Measurements from ENCODE around the gene NYNRIN. TPM values are rescaled to one million over a fixed set of nuclear protein-coding genes. Genes with fewer than 3 reads are reported as not detected.

The NYNRIN gene
- total and polyA plus RNA-seq, 2 of the 4 experiments (the other 2 are of a cell fraction) = 2.2 to 5.4 TPM

DNA sequence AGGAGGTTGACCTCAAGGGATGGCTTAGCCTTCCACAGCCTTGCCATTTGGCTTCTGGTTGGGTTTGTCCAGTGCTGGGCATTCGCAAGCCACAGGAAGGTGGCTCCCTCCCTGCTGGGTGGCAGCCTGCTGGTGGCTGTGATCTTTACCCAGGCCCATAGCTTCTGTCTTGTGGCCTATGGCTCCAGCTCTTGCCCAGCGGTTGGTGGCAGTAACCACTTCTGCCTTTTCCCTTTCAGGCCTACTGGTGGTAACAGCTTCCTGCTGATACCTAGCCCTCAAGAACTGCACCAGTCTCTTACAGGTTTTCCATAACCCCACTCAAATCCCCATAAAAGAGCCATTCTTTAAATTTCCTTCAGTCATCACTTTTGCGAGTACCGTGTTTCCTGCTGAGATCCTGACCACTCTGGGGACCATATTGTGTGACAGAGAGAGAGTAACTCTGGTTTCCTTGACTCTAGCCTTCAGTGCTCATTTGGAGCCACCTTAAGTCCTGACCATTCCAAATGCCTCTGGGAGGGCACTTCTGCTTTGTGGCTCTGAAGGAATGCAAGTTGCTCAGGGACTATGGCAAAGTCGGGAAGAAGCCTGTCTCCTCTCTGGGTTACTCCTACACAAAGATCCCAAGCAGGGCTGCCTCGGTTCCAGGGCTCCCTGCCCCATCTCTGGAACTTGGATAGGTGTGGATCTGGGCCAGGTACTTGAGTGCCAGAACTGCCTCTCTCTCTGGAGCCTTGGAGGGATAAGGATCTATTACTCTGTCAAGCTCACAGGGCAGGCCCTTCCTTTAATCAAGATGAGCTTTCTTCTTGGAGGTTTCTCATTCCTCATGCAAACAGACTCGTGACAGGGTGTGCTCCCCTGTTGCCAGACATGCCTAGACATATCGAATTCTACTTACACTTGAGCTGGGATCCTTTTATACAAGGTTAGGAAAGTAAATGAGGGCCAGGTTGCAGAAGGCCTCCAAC is 2.9 kb upstream of the NYNRIN start:
- TF ChIP-seq SMC3 (IDR thresholded peaks at IDR 0.05; ENCODE audit: low read depth, low read length) = no peak
- TF ChIP-seq MAFK (IDR thresholded peaks at IDR 0.05; ENCODE audit: low read depth, low read length) = peak; percentile 32; the same call in 1 of the 2 replicates
- intact Hi-C loops (cut with micrococcal nuclease) = no loop called here
- no peak overlapping the region for H3K9ac ChIP-seq (ENCODE audit: low read depth, low read length)
- H3K18ac ChIP-seq (ENCODE audit: low read depth, low read length) = peak overlapping the region; percentile 24; the same call in 1 of the 2 replicates
- H4K5ac ChIP-seq (ENCODE audit: low read depth, low read length) = peak overlapping the region; percentile 35; the same call in 1 of the 2 replicates
- H3K4ac ChIP-seq (ENCODE audit: low read depth, low read length) = no peak overlapping the region; the same call in 1 of the 2 replicates
- H4K8ac ChIP-seq (ENCODE audit: low read depth in 2 of 2, low read length in 2 of 2) = peak overlapping the region; percentile 48 to 57; a peak in 2 of 4 replicates
- dilution Hi-C loops (cut with HindIII; ENCODE audit: low sequenced_read_pairs, unreplicated experiment) = no loop called here
- H3K27ac ChIP-seq (ENCODE audit: insufficient read depth, low read length) = no peak overlapping the region
- peaks cover 2% of the 10 kb centered on the region; the same call in 1 of the 2 replicates for H3K9me1 ChIP-seq (ENCODE audit: insufficient read depth, low read length)
- H2AK5ac ChIP-seq (ENCODE audit: low read depth, low read length) = 0 out of 2 replicates have a peak overlapping the region, but pooled peaks have one; percentile 4
- no peak overlapping the region for H3K4me2 ChIP-seq (ENCODE audit: low read depth, low read length)
- no peak overlapping the region for H2BK15ac ChIP-seq (ENCODE audit: low read depth, low read length)
- peak overlapping the region; percentile 15; the same call in 1 of the 2 replicates for H4K91ac ChIP-seq (ENCODE audit: insufficient read depth, low read depth, low read length)
- BruUV-seq (replicated peaks) = no TSS peak
- H3K4me3 ChIP-seq (ENCODE audit: insufficient read depth, low read depth, low read length) = no peak overlapping the region
- DNase-seq = no peak
- H3K9me3 ChIP-seq (ENCODE audit: control insufficient read depth, insufficient read depth, low read length) = no peaks in the 10 kb centered on the region
- H3K27me3 ChIP-seq (ENCODE audit: control insufficient read depth, insufficient read depth, low read length) = no peaks in the 10 kb centered on the region
- H2BK5ac ChIP-seq (ENCODE audit: low read depth, low read length, poor library complexity, severe bottlenecking) = peak overlapping the region; percentile 46
- ChIA-PET POLR2A (ENCODE audit: unreplicated experiment) (no interaction called here), CTCF (no interaction called here)
- H3K36me3 ChIP-seq (ENCODE audit: control insufficient read depth, insufficient read depth, low read length) = no peaks in the 10 kb centered on the region
- peak overlapping the region; percentile 35; the same call in 1 of the 2 replicates for H3K23ac ChIP-seq (ENCODE audit: low read depth, low read length)
- peaks cover 0 to 8% of the 10 kb centered on the region in 2 experiments; a peak in 1 of 4 replicates for H3K79me1 ChIP-seq (ENCODE audit: low read depth in 1 of 2, low read length in 2 of 2)
- H2AFZ ChIP-seq (replicated peaks; ENCODE audit: low read length, poor library complexity) = peak overlapping the region; percentile 62
- ATAC-seq (ENCODE audit: low read depth) = no peak
- H2AK9ac ChIP-seq (replicated peaks; ENCODE audit: low read depth, low read length, poor library complexity) = no peak overlapping the region
- no peak overlapping the region for H3K14ac ChIP-seq (replicated peaks; ENCODE audit: low read depth, low read length)
- no peaks in the 10 kb centered on the region for H4K20me1 ChIP-seq (ENCODE audit: insufficient read depth, low read length)
- H3K56ac ChIP-seq (ENCODE audit: extremely low read depth, insufficient read depth, low read length) = no peak overlapping the region
- WGBS, 2 experiments (ENCODE audit: extremely low coverage in 2 of 2, insufficient read length in 1 of 2) = 100% methylated on average over 2 of the region's 8 CpGs; no CpG with 5 or more reads in 1 of the 2 experiments
- peaks cover 16% of the 10 kb centered on the region for H3K4me1 ChIP-seq (ENCODE audit: control insufficient read depth, insufficient read depth, low read length)
- in situ Hi-C loops (cut with MboI; ENCODE audit: low sequenced_read_pairs) = no loop called here
- H2BK20ac ChIP-seq (ENCODE audit: low read depth, low read length) = peak overlapping the region; percentile 26; the same call in 1 of the 2 replicates
- no peak overlapping the region for H2BK120ac ChIP-seq (ENCODE audit: low read depth, low read length)

All from IMR-90 (cell line).